ENCODE results near the gene MAB21L3. TPM values are rescaled to one million over a fixed set of nuclear protein-coding genes. Genes with fewer than 3 reads are reported as not detected.

The MAB21L3 gene
- total and polyA plus RNA-seq, 2 of the 13 experiments (the other 11 are each of a cell fraction or from before 2014, with no cell fraction given): 0.55 to 4.1 TPM

- TF ChIP-seq ZNF318 (CRISPR knock-in tag; IDR thresholded peaks at IDR 0.05) (no peak), PRMT3 (CRISPR knock-in tag; IDR thresholded peaks at IDR 0.05; ENCODE audit: borderline replicate concordance, low read depth) (no peak), POGK (CRISPR knock-in tag; conservative IDR thresholded peaks at IDR 0.05) (no peak), POLR2AphosphoS5 (IDR thresholded peaks at IDR 0.05; ENCODE audit: low read depth, low read length) (no peak), PRDM15 (CRISPR knock-in tag; IDR thresholded peaks at IDR 0.05) (0 out of 2 replicates have a peak, but pooled peaks have one; percentile 31), ZNF770 (CRISPR knock-in tag; IDR thresholded peaks at IDR 0.05) (peak; percentile 100), CSRNP1 (CRISPR knock-in tag; IDR thresholded peaks at IDR 0.05) (no peak), ZBTB42 (CRISPR knock-in tag; IDR thresholded peaks at IDR 0.05) (no peak), RAD21 (CRISPR knock-in tag; IDR thresholded peaks at IDR 0.05) (no peak)
Measured at GRCh38 chr1:116179419-116179818, 68.2 kb downstream of the MAB21L3 start (continued).
